Neural progenitor cell (in vitro differentiated cells): Measurements from ENCODE around the gene GREM2. TPM values are rescaled to one million over a fixed set of nuclear protein-coding genes. Genes with fewer than 3 reads are reported as not detected.

Experiments used
- DNase-seq: peaks from one replicate; pipeline ENCODE4 v3.0.0-alpha.2; 2016; ENCODE audit warnings: low spot score
- H2AFZ ChIP-seq: fragments of 200-600 bp; sonication (generic); replicated peaks from 2 replicates; pipeline ENCODE4 v1.6.1; 2016; ENCODE audit warnings: antibody characterized with exemption
- H3F3A ChIP-seq: fragments of 200-600 bp; sonication (generic); 2 replicates; pipeline ENCODE4 v1.6.1; 2016; ENCODE audit warnings: antibody characterized with exemption, low read depth
- H3K27ac ChIP-seq: fragments of 200-600 bp; sonication (generic); 2 replicates; pipeline ENCODE4 v1.5.1; 2016; ENCODE audit warnings: mild to moderate bottlenecking
- H3K27me3 ChIP-seq: fragments of 200-600 bp; sonication (generic); 2 replicates; pipeline ENCODE4 v1.6.1; 2016; ENCODE audit warnings: mild to moderate bottlenecking, moderate library complexity
- H3K36me3 ChIP-seq: fragments of 200-600 bp; sonication (generic); 2 replicates; pipeline ENCODE4 v1.5.1; 2016
- H3K4me1 ChIP-seq: fragments of 200-600 bp; sonication (generic); 2 replicates; pipeline ENCODE4 v1.6.1; 2016; ENCODE audit warnings: mixed run types
- H3K4me2 ChIP-seq: fragments of 200-600 bp; sonication (generic); 2 replicates; pipeline ENCODE4 v1.6.1; 2016
- H3K4me3 ChIP-seq: fragments of 200-600 bp; sonication (generic); 2 replicates; pipeline ENCODE4 v1.5.1; 2016
- H3K79me2 ChIP-seq: fragments of 200-600 bp; sonication (generic); 2 replicates; pipeline ENCODE4 v1.6.1; 2016; ENCODE audit warnings: low read depth
- H3K9ac ChIP-seq: fragments of 200-600 bp; sonication (generic); 2 replicates; pipeline ENCODE4 v1.6.1; 2016
- H3K9me3 ChIP-seq: fragments of 200-600 bp; sonication (generic); 2 replicates; pipeline ENCODE4 v1.5.1; 2016; ENCODE audit warnings: low read depth
- H4K20me1 ChIP-seq: fragments of 200-600 bp; sonication (generic); 2 replicates; pipeline ENCODE4 v1.6.1; 2016; ENCODE audit warnings: low read depth
- H3K27ac Mint-ChIP-seq: 3 replicates; pipeline ENCODE4 v1.8.0; 2021; ENCODE audit warnings: mixed read lengths
- H3K27me3 Mint-ChIP-seq: 2 replicates; pipeline ENCODE4 v1.8.0; 2022; ENCODE audit warnings: low read depth, mild to moderate bottlenecking, inconsistent platforms, moderate library complexity, mixed read lengths; ENCODE audit not compliant: insufficient read depth
- H3K36me3 Mint-ChIP-seq: 3 replicates; pipeline ENCODE4 v1.8.0; 2021; ENCODE audit warnings: mixed read lengths
- H3K4me1 Mint-ChIP-seq: 3 replicates; pipeline ENCODE4 v1.8.0; 2021; ENCODE audit warnings: mixed read lengths
- H3K4me3 Mint-ChIP-seq: 3 replicates; pipeline ENCODE4 v1.8.0; 2021; ENCODE audit warnings: mild to moderate bottlenecking, moderate library complexity, mixed read lengths
- H3K9me3 Mint-ChIP-seq: 3 replicates; pipeline ENCODE4 v1.8.0; 2020; ENCODE audit warnings: mixed read lengths
- EZH2 ChIP-seq: fragments of 200-600 bp; sonication (generic); IDR thresholded peaks from 2 replicates; pipeline ENCODE4 v1.6.1; 2017; ENCODE audit warnings: antibody characterized with exemption, mild to moderate bottlenecking, moderate library complexity
- EZH2phosphoT487 ChIP-seq: fragments of 200-600 bp; sonication (generic); IDR thresholded peaks from 2 replicates; pipeline ENCODE4 v1.6.1; 2017; ENCODE audit warnings: antibody characterized with exemption
- total RNA-seq: library from RNA; depleted of rRNA; stranded (reverse); fragments of >200 nt; gene quantifications from 2 replicates; pipeline ENCODE4 v1.2.3, GENCODE V29; 2015; ENCODE audit warnings: low replicate concordance
- TF ChIP-seq, protein P1 (sequence below): fragments of 200-600 bp; sonication (generic); IDR thresholded peaks from 2 replicates; pipeline ENCODE4 v1.5.1; 2017; ENCODE audit warnings: antibody characterized with exemption, mild to moderate bottlenecking

GREM2 gene
- total RNA-seq, 1 donor from 2014 or later: not detected

- Mint-ChIP-seq H3K4me1 (peaks cover 33% of the 10 kb centered on the region), H3K4me3 (no peak overlapping the region), H3K27me3 (peaks cover 2% of the 10 kb centered on the region), H3K27ac (no peak overlapping the region), H3K9me3 (no peaks in the 10 kb centered on the region), H3K36me3 (no peaks in the 10 kb centered on the region)
- Histone ChIP-seq H3K4me2 (no peak overlapping the region), H3K4me3 (no peak overlapping the region), H3K4me1 (peaks cover 11% of the 10 kb centered on the region), H3F3A (no peaks in the 10 kb centered on the region), H3K79me2 (no peaks in the 10 kb centered on the region), H3K27me3 (no peaks in the 10 kb centered on the region), H4K20me1 (no peaks in the 10 kb centered on the region), H3K27ac (no peak overlapping the region), H3K9ac (no peak overlapping the region), H3K36me3 (no peaks in the 10 kb centered on the region), H2AFZ (no peak overlapping the region), H3K9me3 (no peaks in the 10 kb centered on the region)
- no peak for DNase-seq
- TF ChIP-seq EZH2phosphoT487: no peak
- no peak for TF ChIP-seq EZH2
- TF ChIP-seq, protein P1, sequence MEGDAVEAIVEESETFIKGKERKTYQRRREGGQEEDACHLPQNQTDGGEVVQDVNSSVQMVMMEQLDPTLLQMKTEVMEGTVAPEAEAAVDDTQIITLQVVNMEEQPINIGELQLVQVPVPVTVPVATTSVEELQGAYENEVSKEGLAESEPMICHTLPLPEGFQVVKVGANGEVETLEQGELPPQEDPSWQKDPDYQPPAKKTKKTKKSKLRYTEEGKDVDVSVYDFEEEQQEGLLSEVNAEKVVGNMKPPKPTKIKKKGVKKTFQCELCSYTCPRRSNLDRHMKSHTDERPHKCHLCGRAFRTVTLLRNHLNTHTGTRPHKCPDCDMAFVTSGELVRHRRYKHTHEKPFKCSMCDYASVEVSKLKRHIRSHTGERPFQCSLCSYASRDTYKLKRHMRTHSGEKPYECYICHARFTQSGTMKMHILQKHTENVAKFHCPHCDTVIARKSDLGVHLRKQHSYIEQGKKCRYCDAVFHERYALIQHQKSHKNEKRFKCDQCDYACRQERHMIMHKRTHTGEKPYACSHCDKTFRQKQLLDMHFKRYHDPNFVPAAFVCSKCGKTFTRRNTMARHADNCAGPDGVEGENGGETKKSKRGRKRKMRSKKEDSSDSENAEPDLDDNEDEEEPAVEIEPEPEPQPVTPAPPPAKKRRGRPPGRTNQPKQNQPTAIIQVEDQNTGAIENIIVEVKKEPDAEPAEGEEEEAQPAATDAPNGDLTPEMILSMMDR: no peak
Observed at GRCh38 chr1:240462277-240462676, 149.7 kb downstream of the GREM2 start.

GRCh38 chr1:240457203-240457602, 154.8 kb downstream of the GREM2 start:
- H3K36me3 Mint-ChIP-seq: peaks cover 3% of the 10 kb centered on the region
- Histone ChIP-seq H3K27ac (no peak overlapping the region), H3K36me3 (no peaks in the 10 kb centered on the region), H3K9ac (no peak overlapping the region), H3K27me3 (no peaks in the 10 kb centered on the region), H3K4me3 (no peak overlapping the region), H2AFZ (no peak overlapping the region), H3K79me2 (no peaks in the 10 kb centered on the region), H4K20me1 (no peaks in the 10 kb centered on the region), H3F3A (no peaks in the 10 kb centered on the region), H3K4me2 (no peak overlapping the region), H3K9me3 (no peaks in the 10 kb centered on the region), H3K4me1 (no peaks in the 10 kb centered on the region)
- H3K27me3 Mint-ChIP-seq: peaks cover 2% of the 10 kb centered on the region
- peaks cover 3% of the 10 kb centered on the region for H3K4me1 Mint-ChIP-seq
- TF ChIP-seq EZH2: no peak
- no peak for TF ChIP-seq EZH2phosphoT487
- TF ChIP-seq, protein P1: no peak
- H3K9me3 Mint-ChIP-seq: no peaks in the 10 kb centered on the region
- DNase-seq: no peak
- no peak overlapping the region for H3K27ac Mint-ChIP-seq
- H3K4me3 Mint-ChIP-seq: no peak overlapping the region

GRCh38 chr1:240455228-240455821, 156.6 kb downstream of the GREM2 start:
- Mint-ChIP-seq H3K36me3 (peaks cover 3% of the 10 kb centered on the region), H3K4me3 (no peak overlapping the region), H3K27ac (no peak overlapping the region), H3K27me3 (peaks cover 2% of the 10 kb centered on the region), H3K9me3 (no peaks in the 10 kb centered on the region), H3K4me1 (peaks cover 3% of the 10 kb centered on the region)
- DNase-seq: peak; percentile 48
- Histone ChIP-seq H3F3A (no peaks in the 10 kb centered on the region), H3K79me2 (no peaks in the 10 kb centered on the region), H4K20me1 (no peaks in the 10 kb centered on the region), H3K9me3 (no peaks in the 10 kb centered on the region), H3K27ac (no peak overlapping the region), H3K4me1 (no peaks in the 10 kb centered on the region), H2AFZ (no peak overlapping the region), H3K36me3 (no peaks in the 10 kb centered on the region), H3K4me2 (no peak overlapping the region), H3K9ac (no peak overlapping the region), H3K4me3 (no peak overlapping the region), H3K27me3 (no peaks in the 10 kb centered on the region)
- TF ChIP-seq EZH2 (no peak), EZH2phosphoT487 (no peak)
- TF ChIP-seq, protein P1: peak; percentile 64
